ACC112 (cell line): ENCODE measurements around the gene TCFL5.

Source experiments
- H2AFZ ChIP-seq: fragments of 200-600 bp; sonication (generic); one replicate; pipeline ENCODE4 v1.6.0; 2017; ENCODE audit warnings: antibody characterized with exemption, low read length; ENCODE audit not compliant: unreplicated experiment
- H3K27ac ChIP-seq: fragments of 200-600 bp; sonication (generic); 2 replicates; pipeline ENCODE4 v1.5.1; 2014; ENCODE audit warnings: low read depth, mild to moderate bottlenecking, antibody characterized with exemption, low read length, moderate library complexity
- H3K27me3 ChIP-seq: fragments of 200-600 bp; sonication (generic); 2 replicates; pipeline ENCODE4 v1.6.1; 2014; ENCODE audit warnings: mild to moderate bottlenecking, antibody characterized with exemption, low read length, moderate library complexity, mixed read lengths; ENCODE audit not compliant: insufficient read depth
- H3K36me3 ChIP-seq: fragments of 200-600 bp; sonication (generic); 2 replicates; pipeline ENCODE4 v1.6.1; 2016; ENCODE audit warnings: mild to moderate bottlenecking, antibody characterized with exemption, low read length, moderate library complexity, mixed read lengths; ENCODE audit not compliant: insufficient read depth
- H3K4me1 ChIP-seq: fragments of 200-600 bp; sonication (generic); one replicate; pipeline ENCODE4 v1.6.1; 2016; ENCODE audit warnings: low read length, mixed read lengths; ENCODE audit not compliant: insufficient read depth, unreplicated experiment, control insufficient read depth
- H3K4me3 ChIP-seq: fragments of 200-600 bp; sonication (generic); 2 replicates; pipeline ENCODE4 v1.5.1; 2014; ENCODE audit warnings: mild to moderate bottlenecking, low read depth, low read length
- H3K79me2 ChIP-seq: fragments of 200-600 bp; sonication (generic); one replicate; pipeline ENCODE4 v1.6.0; 2016; ENCODE audit warnings: low read length; ENCODE audit not compliant: control insufficient read depth, unreplicated experiment, insufficient read depth

The TCFL5 gene

GRCh38 chr20:62893700-62894099 is 32.1 kb upstream of the TCFL5 start:
- Histone ChIP-seq H3K4me3 (no peak overlapping the region), H3K36me3 (peaks cover 41% of the 10 kb centered on the region; the same call in 1 of the 2 replicates), H3K4me1 (no peaks in the 10 kb centered on the region), H3K79me2 (no peaks in the 10 kb centered on the region), H3K27me3 (no peaks in the 10 kb centered on the region), H3K27ac (no peak overlapping the region), H2AFZ (no peak overlapping the region)

- Histone ChIP-seq H3K79me2 (no peaks in the 10 kb centered on the region), H3K27ac (no peak overlapping the region), H2AFZ (no peak overlapping the region), H3K36me3 (peaks cover 41% of the 10 kb centered on the region; the same call in 1 of the 2 replicates), H3K4me3 (no peak overlapping the region), H3K27me3 (no peaks in the 10 kb centered on the region), H3K4me1 (peaks cover 10% of the 10 kb centered on the region)
Measured at GRCh38 chr20:62892348-62893304, 31.0 kb upstream of the TCFL5 start.

GRCh38 chr20:62891111-62891510 is 29.5 kb upstream of the TCFL5 start:
- H3K27me3 ChIP-seq, result no peaks in the 10 kb centered on the region
- H3K27ac ChIP-seq, result no peak overlapping the region
- peaks cover 15% of the 10 kb centered on the region for H3K4me1 ChIP-seq
- no peaks in the 10 kb centered on the region for H3K79me2 ChIP-seq
- H3K36me3 ChIP-seq, result peaks cover 41% of the 10 kb centered on the region; the same call in 1 of the 2 replicates
- no peak overlapping the region for H2AFZ ChIP-seq
- no peak overlapping the region for H3K4me3 ChIP-seq

GRCh38 chr20:62890444-62890843 is 28.8 kb upstream of the TCFL5 start:
- Histone ChIP-seq H3K36me3 (peaks cover 41% of the 10 kb centered on the region; the same call in 1 of the 2 replicates), H2AFZ (no peak overlapping the region), H3K27ac (no peak overlapping the region), H3K4me1 (peaks cover 15% of the 10 kb centered on the region), H3K4me3 (no peak overlapping the region), H3K27me3 (no peaks in the 10 kb centered on the region), H3K79me2 (no peaks in the 10 kb centered on the region)

GRCh38 chr20:62889871-62890270 is 28.2 kb upstream of the TCFL5 start:
- H3K27me3 ChIP-seq, result no peaks in the 10 kb centered on the region
- H3K4me3 ChIP-seq, result no peak overlapping the region
- no peaks in the 10 kb centered on the region for H3K79me2 ChIP-seq
- peaks cover 15% of the 10 kb centered on the region for H3K4me1 ChIP-seq
- H2AFZ ChIP-seq, result no peak overlapping the region
- no peak overlapping the region for H3K27ac ChIP-seq
- peaks cover 40% of the 10 kb centered on the region; the same call in 1 of the 2 replicates for H3K36me3 ChIP-seq

DNA sequence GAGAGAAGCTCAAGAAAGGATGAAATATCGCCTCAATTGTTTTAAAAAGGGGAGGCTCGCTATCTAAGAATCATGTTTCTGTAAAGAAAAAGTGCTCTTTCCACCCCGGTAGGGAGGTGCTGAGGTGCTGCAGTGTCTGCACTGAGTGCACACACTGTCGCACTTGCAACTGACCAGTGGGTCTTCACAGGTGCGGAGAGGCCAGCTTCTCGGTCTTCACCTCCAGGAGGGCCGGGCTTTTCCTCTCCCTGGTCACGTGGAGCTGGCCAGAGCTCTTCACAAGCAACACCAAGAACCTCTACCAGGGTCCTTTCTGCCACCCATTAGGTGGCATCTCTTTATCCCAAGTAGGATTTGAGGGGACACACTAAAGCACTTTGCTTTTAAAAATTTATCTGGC is 27.8 kb upstream of the TCFL5 start:
- peaks cover 36% of the 10 kb centered on the region; the same call in 1 of the 2 replicates for H3K36me3 ChIP-seq
- H3K27ac ChIP-seq, result no peak overlapping the region
- no peaks in the 10 kb centered on the region for H3K79me2 ChIP-seq
- no peak overlapping the region for H3K4me3 ChIP-seq
- no peaks in the 10 kb centered on the region for H3K27me3 ChIP-seq
- peaks cover 15% of the 10 kb centered on the region for H3K4me1 ChIP-seq
- H2AFZ ChIP-seq, result no peak overlapping the region

- Histone ChIP-seq H3K27me3 (no peaks in the 10 kb centered on the region), H3K79me2 (no peaks in the 10 kb centered on the region), H2AFZ (no peak overlapping the region), H3K4me1 (peaks cover 15% of the 10 kb centered on the region), H3K4me3 (no peak overlapping the region), H3K27ac (no peak overlapping the region), H3K36me3 (peaks cover 31% of the 10 kb centered on the region; the same call in 1 of the 2 replicates)
Measured at GRCh38 chr20:62888910-62889309, 27.3 kb upstream of the TCFL5 start.

DNA sequence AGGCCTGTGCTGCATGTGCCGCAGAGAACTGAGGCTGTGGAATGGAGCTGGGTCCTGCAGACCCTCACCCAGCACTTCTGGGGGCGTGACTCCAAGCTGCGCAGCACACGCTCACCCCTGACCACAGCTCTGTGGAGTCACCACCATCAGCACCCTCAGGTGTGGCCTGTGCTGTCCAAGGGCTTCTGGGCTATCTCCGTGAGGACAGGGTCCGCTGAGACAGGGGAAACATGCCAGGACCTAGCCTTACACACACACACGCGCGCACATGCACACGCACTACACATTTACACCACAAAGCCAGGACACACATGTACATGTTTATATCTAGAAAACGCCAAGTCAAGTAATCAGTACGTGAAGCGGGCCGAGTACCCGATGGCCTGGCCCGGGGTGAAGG is 26.8 kb upstream of the TCFL5 start:
- Histone ChIP-seq H3K27ac (no peak overlapping the region), H3K4me3 (no peak overlapping the region), H3K4me1 (peaks cover 15% of the 10 kb centered on the region), H3K27me3 (no peaks in the 10 kb centered on the region), H3K36me3 (peaks cover 28% of the 10 kb centered on the region; the same call in 1 of the 2 replicates), H3K79me2 (no peaks in the 10 kb centered on the region), H2AFZ (no peak overlapping the region)

DNA sequence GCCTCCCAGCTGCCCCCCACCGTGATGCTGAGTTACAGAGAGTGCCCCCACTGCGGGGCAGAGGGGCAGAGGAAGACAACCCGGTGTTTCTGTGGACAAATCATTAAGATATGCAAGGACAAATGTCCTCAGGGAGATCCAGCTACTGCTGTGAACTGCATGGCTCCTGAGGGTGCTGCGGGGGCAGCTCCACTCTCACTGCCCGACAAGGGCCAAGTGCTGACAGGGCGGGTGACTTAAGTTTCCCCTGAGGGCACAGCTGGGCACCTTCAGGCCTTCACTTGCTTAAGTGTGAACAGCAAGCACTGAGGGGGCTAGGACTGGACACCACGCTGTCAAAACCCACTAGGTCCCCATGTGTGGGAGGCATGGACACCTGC is 26.2 kb upstream of the TCFL5 start:
- Histone ChIP-seq H3K4me3 (no peak overlapping the region), H3K4me1 (peaks cover 15% of the 10 kb centered on the region), H3K27me3 (no peaks in the 10 kb centered on the region), H3K36me3 (peaks cover 23% of the 10 kb centered on the region; the same call in 1 of the 2 replicates), H2AFZ (no peak overlapping the region), H3K79me2 (no peaks in the 10 kb centered on the region), H3K27ac (peak overlapping the region; percentile 6; the same call in 1 of the 2 replicates)

DNA sequence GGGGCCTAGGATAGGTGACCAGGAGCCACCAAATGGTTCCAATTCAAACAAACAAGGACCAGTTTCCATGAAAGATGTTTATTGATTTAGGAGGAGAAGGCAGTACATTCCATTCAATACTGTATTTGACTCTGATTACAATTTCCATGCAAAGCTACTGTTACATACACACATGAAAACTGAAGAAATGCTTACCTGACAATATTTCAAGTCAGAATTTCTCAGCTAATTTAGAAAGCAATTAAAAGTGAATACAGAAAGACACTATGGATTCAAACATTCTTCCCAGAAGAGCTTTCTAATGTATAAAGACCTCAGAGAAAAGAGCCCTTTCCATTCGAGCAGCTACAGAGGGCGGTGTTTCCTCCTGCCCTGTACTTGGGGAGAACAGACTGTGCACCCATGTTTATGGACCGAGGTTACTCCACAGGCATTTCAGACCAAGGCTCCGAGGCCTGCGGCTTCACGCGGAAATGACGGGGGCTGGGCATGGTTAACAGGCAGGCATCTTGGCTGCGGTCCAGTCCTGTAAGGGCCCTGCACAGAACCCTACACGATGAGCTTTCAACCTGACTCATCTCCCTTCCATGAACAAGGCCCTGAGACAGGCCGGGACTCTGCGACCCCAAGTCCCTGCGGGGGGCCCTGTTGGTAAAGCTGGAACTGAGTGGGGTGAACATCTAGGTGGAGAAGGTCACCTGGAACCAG is 25.7 kb upstream of the TCFL5 start:
- Histone ChIP-seq H3K27ac (peak overlapping the region; percentile 26; the same call in 1 of the 2 replicates), H3K36me3 (peaks cover 17% of the 10 kb centered on the region; the same call in 1 of the 2 replicates), H3K4me1 (peaks cover 15% of the 10 kb centered on the region), H3K79me2 (no peaks in the 10 kb centered on the region), H3K27me3 (no peaks in the 10 kb centered on the region), H3K4me3 (no peak overlapping the region), H2AFZ (no peak overlapping the region)
